ENCODE results near the gene PCIF1.

DNA sequence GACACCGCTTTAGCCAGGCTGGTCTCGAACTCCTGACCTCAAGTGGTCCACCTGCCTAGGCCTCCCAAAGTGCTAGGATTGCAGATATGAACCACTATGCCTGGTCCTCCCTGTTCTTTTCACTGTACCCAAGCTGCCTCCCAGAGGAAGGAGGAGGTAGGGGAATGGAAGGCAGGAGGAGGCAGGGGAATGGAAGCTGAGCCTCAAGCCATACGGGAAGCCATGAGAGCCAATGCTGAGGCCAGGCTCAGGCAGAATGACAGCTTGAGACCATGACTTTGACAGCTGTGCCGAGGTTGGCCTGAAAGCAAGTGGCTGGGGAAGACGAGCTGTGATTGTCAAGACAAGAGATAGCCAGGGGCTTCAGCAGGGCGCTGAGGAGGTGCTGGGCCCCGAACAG lies 51.1 kb downstream of the PCIF1 start:
- TF ChIP-seq, protein P1, sequence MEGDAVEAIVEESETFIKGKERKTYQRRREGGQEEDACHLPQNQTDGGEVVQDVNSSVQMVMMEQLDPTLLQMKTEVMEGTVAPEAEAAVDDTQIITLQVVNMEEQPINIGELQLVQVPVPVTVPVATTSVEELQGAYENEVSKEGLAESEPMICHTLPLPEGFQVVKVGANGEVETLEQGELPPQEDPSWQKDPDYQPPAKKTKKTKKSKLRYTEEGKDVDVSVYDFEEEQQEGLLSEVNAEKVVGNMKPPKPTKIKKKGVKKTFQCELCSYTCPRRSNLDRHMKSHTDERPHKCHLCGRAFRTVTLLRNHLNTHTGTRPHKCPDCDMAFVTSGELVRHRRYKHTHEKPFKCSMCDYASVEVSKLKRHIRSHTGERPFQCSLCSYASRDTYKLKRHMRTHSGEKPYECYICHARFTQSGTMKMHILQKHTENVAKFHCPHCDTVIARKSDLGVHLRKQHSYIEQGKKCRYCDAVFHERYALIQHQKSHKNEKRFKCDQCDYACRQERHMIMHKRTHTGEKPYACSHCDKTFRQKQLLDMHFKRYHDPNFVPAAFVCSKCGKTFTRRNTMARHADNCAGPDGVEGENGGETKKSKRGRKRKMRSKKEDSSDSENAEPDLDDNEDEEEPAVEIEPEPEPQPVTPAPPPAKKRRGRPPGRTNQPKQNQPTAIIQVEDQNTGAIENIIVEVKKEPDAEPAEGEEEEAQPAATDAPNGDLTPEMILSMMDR (IDR thresholded peaks at IDR 0.05; ENCODE audit: low read depth, low read length): no peak
- no peak for TF ChIP-seq EZH2phosphoT487 (IDR thresholded peaks at IDR 0.05; ENCODE audit: low read depth)

Measured in OCI-LY3 (cell line).